Measurements from ENCODE around the gene SLC22A31. TPM values are rescaled to one million over a fixed set of nuclear protein-coding genes. Genes with fewer than 3 reads are reported as not detected.

The SLC22A31 gene
- total RNA-seq, 1 experiment from 2014 or later = 8.4 TPM

Other genes starting within 250 kb of the SLC22A31 start
- gene CBFA2T3, start 223.3 kb downstream of the SLC22A31 start, total RNA-seq (2014; rRNA removed) = not detected in 2 replicates
- 33.5 and 42.6 TPM in 2 replicates for gene ACSF3, start 106.7 kb downstream of the SLC22A31 start, total RNA-seq (2014; rRNA removed)
- gene CDH15, start 28.8 kb downstream of the SLC22A31 start, total RNA-seq (2014; rRNA removed) = 1.5 and 1.9 TPM in 2 replicates
- gene ZNF778, start 17.2 kb upstream of the SLC22A31 start, total RNA-seq (2014; rRNA removed) = 15.3 and 17.3 TPM in 2 replicates